Subcutaneous adipose tissue (tissue), 4 donors: Measurements from ENCODE around the gene DUSP6. TPM values are rescaled to one million over a fixed set of nuclear protein-coding genes. Genes with fewer than 3 reads are reported as not detected.

Experiments used
- total RNA-seq, 4 donors: library from RNA; depleted of rRNA; stranded (reverse); fragments of >200 nt; gene quantifications; one replicate each; pipeline ENCODE4 v1.1.0, GENCODE V29; 2016
- TF ChIP-seq, protein P1 (sequence below): fragments of 450-650 bp; IDR thresholded peaks from one replicate; pipeline ENCODE4 v1.5.1; 2016; ENCODE audit warnings: low read depth, mild to moderate bottlenecking, control low read depth, antibody characterized with exemption, moderate library complexity

Gene DUSP6
- total RNA-seq, 4 donors from 2014 or later, result 49.4 to 91.8 (median 69.2) TPM

DNA sequence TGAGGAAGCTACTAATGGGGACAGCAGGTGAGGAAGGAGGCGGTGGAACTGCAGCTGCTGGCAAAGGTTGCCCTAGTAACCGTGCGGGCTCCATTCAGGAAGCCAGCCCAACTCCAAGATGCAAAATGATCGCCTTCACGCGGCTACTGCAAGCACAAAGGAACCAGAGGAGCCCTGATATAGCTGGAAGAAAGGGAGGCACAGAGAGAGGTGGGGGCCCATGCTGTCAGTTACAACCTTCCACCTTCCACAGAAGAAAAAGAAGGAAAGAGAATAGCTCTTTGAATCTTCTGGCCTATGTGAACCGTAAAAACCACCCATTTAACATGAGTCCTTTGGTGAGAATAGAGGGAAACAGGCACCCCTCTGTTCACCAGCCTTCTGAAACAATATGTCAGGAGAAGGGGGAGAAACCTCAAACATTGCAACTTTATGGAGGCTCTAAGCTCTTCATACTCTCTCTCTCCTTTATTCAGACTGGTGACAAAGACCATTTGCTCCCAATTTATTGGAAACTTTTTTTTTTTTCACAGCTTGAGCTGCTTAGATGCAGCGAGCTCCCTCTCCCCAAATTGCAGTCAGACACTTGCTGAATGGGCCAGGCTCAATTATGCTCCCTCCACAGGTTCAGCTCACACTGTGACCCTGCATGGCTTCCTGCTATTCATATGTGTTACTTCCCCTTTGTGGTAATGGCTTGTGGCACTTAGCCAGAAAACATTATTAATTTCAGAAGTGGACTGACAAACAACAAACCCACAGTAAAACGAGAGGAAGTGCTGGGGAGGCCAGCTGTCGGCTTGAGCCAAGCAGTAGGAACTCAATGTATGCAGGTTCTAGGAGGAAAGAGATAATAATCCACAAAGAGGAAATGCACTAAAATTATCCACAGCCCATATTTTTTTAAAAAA lies 6.2 kb downstream of the DUSP6 start:
- TF ChIP-seq, protein P1, sequence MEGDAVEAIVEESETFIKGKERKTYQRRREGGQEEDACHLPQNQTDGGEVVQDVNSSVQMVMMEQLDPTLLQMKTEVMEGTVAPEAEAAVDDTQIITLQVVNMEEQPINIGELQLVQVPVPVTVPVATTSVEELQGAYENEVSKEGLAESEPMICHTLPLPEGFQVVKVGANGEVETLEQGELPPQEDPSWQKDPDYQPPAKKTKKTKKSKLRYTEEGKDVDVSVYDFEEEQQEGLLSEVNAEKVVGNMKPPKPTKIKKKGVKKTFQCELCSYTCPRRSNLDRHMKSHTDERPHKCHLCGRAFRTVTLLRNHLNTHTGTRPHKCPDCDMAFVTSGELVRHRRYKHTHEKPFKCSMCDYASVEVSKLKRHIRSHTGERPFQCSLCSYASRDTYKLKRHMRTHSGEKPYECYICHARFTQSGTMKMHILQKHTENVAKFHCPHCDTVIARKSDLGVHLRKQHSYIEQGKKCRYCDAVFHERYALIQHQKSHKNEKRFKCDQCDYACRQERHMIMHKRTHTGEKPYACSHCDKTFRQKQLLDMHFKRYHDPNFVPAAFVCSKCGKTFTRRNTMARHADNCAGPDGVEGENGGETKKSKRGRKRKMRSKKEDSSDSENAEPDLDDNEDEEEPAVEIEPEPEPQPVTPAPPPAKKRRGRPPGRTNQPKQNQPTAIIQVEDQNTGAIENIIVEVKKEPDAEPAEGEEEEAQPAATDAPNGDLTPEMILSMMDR, result no peak

DNA sequence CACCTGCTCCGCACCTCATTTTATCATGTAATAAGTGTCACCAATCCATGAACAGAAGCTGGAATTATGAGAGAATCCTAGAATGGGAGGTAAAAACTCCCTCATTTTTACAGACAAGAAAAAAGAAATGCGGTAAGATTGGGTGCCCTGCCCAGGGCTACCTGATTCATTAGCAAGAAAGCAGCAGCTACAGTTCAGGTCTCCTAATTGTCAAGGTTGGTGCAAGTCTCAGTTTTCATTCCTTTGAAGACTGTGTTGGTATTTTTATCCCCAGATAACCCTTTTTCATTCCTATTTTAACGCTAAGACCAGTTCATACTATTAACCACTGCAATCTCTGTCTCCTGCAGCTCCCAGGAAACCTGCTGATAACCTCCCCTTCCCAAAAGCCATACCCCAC lies 6.9 kb downstream of the DUSP6 start:
- TF ChIP-seq, protein P1, result no peak

DNA sequence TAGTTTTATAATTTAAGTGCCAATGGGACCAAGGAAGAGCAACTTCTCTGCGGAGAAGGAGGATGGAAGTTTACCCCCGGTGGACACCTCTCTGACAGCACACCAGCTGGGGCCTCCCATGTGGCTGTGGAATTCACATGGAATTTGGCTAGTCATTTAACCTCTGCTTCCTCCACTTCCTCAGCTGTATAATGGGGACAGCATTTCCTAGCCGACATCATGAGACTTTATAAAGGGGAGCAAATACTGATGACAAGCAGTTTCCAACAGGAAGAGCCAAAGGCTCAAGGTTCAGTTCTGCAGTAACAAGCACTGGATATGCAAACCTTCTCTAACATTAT lies 7.5 kb downstream of the DUSP6 start:
- TF ChIP-seq, protein P1, result no peak

DNA sequence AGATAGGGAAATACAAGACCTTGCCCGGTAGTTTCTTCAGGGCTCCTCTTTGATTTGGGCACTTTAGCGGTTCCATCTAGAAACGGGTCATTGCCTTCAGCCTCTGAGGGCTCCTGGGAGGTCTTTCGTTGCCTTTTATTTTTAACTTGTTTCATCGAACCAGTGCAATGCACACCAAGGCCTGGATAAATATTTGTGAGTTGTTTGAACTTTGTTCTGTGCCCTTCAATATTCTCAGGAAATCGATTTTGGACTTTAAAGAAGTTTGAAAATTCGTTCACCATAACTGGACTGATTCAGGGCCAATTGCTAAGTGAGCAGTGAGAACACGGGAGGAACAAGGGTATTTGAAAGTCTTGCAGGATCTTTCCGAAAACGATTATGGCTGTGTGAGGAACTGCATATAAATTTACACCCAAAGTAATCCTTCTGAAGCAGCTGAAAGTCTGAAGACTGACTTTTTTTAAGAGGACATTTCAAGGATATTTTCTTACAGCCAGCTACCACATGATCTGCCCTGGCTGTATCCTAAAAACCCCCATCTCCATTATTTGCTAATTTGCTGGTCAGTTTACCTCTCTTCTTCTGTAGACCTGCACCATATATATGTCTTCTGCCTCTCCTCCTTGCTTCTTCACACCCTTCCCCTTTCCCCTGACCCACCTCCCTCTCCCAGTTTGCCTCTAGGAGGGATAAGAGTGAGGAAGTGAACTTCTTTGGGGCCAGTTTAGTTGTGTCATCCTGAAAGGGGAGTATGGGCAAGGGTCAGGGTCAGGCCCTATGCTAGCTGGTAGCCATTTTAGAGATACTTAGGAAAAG lies 8.0 kb downstream of the DUSP6 start:
- TF ChIP-seq, protein P1, result no peak

DNA sequence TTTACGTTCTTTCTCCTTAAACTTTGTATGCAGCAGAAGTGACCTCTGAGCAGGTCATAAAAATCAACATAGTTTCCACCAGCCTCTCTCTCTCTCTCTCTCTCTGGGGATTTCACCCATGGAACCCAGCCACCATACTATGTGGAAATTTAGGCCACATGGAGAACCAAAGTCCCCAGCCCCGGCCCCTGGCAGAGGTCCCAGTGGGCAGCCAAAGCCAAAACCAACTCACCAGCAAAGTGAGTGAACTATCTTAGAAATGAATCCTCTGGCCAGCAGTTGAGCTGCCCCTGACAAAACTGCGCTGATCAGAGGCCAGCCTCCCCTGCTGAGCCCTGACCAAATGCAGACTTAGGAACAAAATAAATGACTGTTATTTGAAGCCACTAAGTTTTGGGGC lies 9.2 kb downstream of the DUSP6 start:
- TF ChIP-seq, protein P1, result no peak

DNA sequence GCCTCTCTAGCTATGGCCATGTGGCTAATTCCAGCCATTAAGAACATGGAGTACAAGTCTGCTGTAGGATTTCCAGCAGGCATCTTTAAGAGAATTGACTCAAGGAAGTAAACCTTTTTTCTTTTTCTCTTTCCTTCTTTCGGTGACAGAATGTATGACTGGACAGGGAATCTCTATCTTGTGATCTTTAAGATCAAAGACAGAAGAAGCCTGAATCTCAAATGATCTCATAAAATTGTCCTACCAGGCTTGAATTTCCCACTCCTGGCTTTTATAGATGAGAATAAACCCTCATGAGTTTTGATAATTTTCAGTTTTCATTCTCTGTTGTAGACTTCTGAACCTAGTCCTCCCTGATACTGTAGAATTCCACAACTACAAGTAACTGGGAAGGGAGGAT lies 11.4 kb downstream of the DUSP6 start:
- TF ChIP-seq, protein P1, result no peak

DNA sequence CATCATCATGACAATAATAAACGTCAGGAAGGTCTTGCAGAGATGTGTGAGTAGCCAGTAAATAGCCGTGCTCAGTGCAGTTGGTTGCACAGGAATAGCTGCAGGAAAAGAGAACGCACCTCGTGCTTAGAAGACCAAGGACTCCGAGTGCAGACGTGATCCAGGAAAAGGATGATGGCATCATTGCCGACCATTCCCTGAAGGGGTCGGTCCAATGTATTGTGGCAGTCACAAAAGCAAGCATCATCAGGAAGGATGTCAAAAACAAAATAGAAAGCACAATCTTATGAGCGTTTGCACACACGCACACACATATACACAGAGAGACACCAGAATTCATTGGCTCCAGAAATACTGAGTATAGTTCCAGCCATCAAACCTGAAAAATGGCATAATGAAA lies 12.8 kb downstream of the DUSP6 start:
- TF ChIP-seq, protein P1, result no peak
